Activated B cell treated with CpG ODN at 0.5 μM for 24 hours (primary cell): ENCODE results near the gene RAB9A. TPM values are rescaled to one million over a fixed set of nuclear protein-coding genes. Genes with fewer than 3 reads are reported as not detected.

ENCODE experiments used
- ATAC-seq: fragments of 200-7000 bp; cut with Tn5 transposase; one replicate; pipeline ENCODE4 v1.10.0; 2021; ENCODE audit warnings: low read depth, mild to moderate bottlenecking, moderate library complexity
- CTCF ChIA-PET: fragments of 350-600 bp; sonication (Branson Sonifier 250); formaldehyde crosslinking; loops from one replicate; lab custom pipeline; 2021; ENCODE audit warnings: antibody characterized with exemption; lab: Charles Lee
- POLR2A ChIA-PET: fragments of 350-600 bp; sonication (Branson Sonifier 250); formaldehyde crosslinking; loops from one replicate; lab custom pipeline; 2021; ENCODE audit warnings: antibody characterized with exemption; lab: Charles Lee
- DNase-seq: peaks from one replicate; pipeline ENCODE4 v3.0.0; 2022
- H3K27ac Mint-ChIP-seq: one replicate; pipeline ENCODE4 v1.8.0; 2020; ENCODE audit warnings: mixed read lengths
- H3K27me3 Mint-ChIP-seq: one replicate; pipeline ENCODE4 v1.8.0; 2021; ENCODE audit warnings: mixed read lengths
- H3K36me3 Mint-ChIP-seq: one replicate; pipeline ENCODE4 v1.8.0; 2021; ENCODE audit warnings: low read depth, mixed read lengths
- H3K4me1 Mint-ChIP-seq: one replicate; pipeline ENCODE4 v1.8.0; 2021; ENCODE audit warnings: mixed read lengths
- H3K4me3 Mint-ChIP-seq: one replicate; pipeline ENCODE4 v1.8.0; 2020; ENCODE audit warnings: mild to moderate bottlenecking, mixed read lengths
- H3K9me3 Mint-ChIP-seq: one replicate; pipeline ENCODE4 v1.8.0; 2020; ENCODE audit warnings: mixed read lengths
- CTCF ChIP-seq: fragments of 200-600 bp; IDR thresholded peaks from one replicate; pipeline ENCODE4 v1.8.0; 2022; ENCODE audit warnings: antibody characterized with exemption, mild to moderate bottlenecking
- intact Hi-C: fragments of 100-400 bp; cut with micrococcal nuclease; formaldehyde crosslinking; loops from one replicate; pipeline ENCODE4 v1.15.1; 2024
- total RNA-seq: library from RNA; stranded (reverse); gene quantifications from 2 replicates; pipeline ENCODE4 v1.2.3, GENCODE V29; 2022

The RAB9A gene
- total RNA-seq, 1 donor from 2014 or later = 27.7 TPM

DNA sequence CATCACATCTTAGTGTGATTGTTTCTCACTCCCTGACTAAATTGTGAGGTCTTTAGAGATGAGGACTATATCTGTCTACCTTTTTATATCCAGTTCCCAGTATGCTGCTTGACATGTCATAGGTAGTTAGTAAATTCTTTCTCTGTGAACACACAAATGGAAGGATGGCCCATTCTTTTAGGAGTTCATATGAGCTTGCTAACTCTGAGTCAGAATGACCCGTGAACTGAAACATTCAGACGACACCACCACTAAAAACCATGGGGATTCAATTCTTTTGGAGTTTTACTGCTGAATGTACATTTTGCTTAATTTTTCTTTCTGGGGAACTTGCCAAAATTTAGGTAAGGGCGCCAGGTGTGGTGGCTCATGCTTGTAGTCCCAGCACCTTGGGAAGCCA lies 59.6 kb downstream of the RAB9A start:
- CTCF ChIA-PET = interaction anchor here (0.8 kb wide), 1 partner anchor 89 kb away, joined by 3 read pairs; no protein-coding TSS in a partner anchor
- TF ChIP-seq CTCF = no peak
- Mint-ChIP-seq H3K4me1 (peaks cover 47% of the 10 kb centered on the region), H3K4me3 (no peak overlapping the region), H3K36me3 (peaks cover 61% of the 10 kb centered on the region), H3K27ac (no peak overlapping the region), H3K9me3 (no peaks in the 10 kb centered on the region), H3K27me3 (no peaks in the 10 kb centered on the region)
- DNase-seq = no peak
- POLR2A ChIA-PET = interaction anchor here (3.5 kb wide), 1 partner anchor 13 kb away, joined by 16 read pairs; the partner anchor contains the start of genes OFD1 and TRAPPC2
- no peak for ATAC-seq
- intact Hi-C loops = loop anchor here (1.0 kb wide), 1 partner anchor 90 kb away; no protein-coding TSS in a partner anchor

DNA sequence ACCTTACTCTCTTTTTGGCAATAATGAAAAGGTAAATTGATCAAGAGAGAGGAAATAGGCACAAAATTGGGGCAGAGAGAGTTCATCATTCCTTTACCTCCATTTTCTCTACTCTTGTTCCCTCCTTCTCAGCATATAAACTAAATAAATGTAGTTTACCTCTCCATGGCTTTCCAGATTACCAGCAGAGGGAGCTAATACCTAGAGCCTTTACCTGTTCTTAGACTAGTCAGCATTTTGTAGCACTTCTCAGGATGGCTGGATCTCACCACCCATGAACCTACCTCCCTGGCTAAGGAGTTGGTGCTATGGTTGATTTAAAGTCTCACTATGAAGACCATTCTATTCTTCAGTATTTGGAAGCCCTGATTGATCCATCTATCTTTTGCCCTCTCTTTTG lies 61.3 kb downstream of the RAB9A start:
- H3K9me3 Mint-ChIP-seq = no peaks in the 10 kb centered on the region
- POLR2A ChIA-PET = interaction anchor here (0.6 to 1.0 kb wide), 3 partner anchors 9 to 499 kb away, joined by 3 to 6 read pairs (median 4); partner anchors contain the start of genes OFD1 and TRAPPC2
- DNase-seq (no peak), ATAC-seq (peak; percentile 49)
- H3K4me1 Mint-ChIP-seq = peaks cover 42% of the 10 kb centered on the region
- CTCF ChIA-PET = interaction anchor here (1.3 to 1.4 kb wide), 2 partner anchors 10 to 243 kb away, joined by 3 to 5 read pairs; no protein-coding TSS in a partner anchor
- no peak for TF ChIP-seq CTCF
- intact Hi-C loops = loop anchor here (1.0 to 5.0 kb wide), 6 partner anchors 8 to 282 kb away; partner anchors contain the start of genes OFD1 and TRAPPC2
- H3K27ac Mint-ChIP-seq = peak overlapping the region; percentile 41
- no peak overlapping the region for H3K4me3 Mint-ChIP-seq
- H3K27me3 Mint-ChIP-seq = no peaks in the 10 kb centered on the region
- peaks cover 60% of the 10 kb centered on the region for H3K36me3 Mint-ChIP-seq

DNA sequence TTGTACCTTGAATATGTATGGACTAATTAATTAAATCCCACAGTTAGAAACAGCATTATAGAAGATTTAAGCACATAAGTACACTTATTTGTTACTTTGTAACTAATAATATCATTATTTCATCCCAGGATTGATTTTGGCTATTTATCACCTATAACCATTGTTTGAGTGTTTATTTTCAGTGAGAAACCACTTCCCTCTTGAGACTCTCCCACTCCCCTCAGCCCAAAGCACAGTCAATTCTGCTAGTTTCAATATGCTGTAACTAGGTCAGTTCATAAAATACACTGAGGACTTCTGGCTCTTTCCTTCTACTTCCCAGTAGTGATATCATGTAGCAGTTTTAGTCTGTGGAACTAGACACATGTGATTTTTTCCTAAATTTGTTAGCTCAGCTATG lies 61.9 kb downstream of the RAB9A start:
- Mint-ChIP-seq H3K36me3 (peaks cover 58% of the 10 kb centered on the region), H3K4me1 (peaks cover 47% of the 10 kb centered on the region), H3K27me3 (no peaks in the 10 kb centered on the region), H3K4me3 (no peak overlapping the region), H3K9me3 (no peaks in the 10 kb centered on the region), H3K27ac (peak overlapping the region; percentile 64)
- DNase-seq (no peak), ATAC-seq (no peak)
- TF ChIP-seq CTCF = no peak
- intact Hi-C loops = loop anchor here (1.0 to 5.0 kb wide), 6 partner anchors 8 to 281 kb away; partner anchors contain the start of genes OFD1 and TRAPPC2
- CTCF ChIA-PET = no interaction called here
- POLR2A ChIA-PET = interaction anchor here (0.6 to 1.5 kb wide), 5 partner anchors 9 to 499 kb away, joined by 3 to 6 read pairs (median 4); partner anchors contain the start of genes GEMIN8, OFD1 and TRAPPC2

DNA sequence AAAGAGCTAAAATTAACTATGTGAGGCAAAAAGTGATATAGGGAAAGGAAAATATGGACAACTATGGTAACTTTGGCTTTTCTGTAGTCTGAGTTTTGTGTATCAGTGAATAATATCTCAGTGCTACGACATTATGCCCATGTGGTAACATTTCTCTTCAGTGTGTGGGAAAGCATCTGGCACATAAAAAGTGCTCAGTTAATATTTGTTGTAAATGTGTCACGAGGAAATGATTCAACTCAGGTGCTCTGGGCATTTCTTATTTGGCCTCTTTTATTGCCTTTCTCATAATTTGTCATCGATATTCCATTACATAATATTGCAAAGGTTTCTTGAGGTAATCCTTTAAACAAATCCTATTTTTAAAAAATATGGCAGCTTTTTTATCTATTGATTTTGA lies 63.2 kb downstream of the RAB9A start:
- H3K36me3 Mint-ChIP-seq = peaks cover 55% of the 10 kb centered on the region
- intact Hi-C loops = loop anchor here (5.0 kb wide), 1 partner anchor 245 kb away; no protein-coding TSS in a partner anchor
- peaks cover 49% of the 10 kb centered on the region for H3K4me1 Mint-ChIP-seq
- H3K27me3 Mint-ChIP-seq = no peaks in the 10 kb centered on the region
- no peak for TF ChIP-seq CTCF
- no peak for DNase-seq
- no peaks in the 10 kb centered on the region for H3K9me3 Mint-ChIP-seq
- ChIA-PET CTCF (interaction anchor here (0.9 kb wide), 1 partner anchor 938 kb away, joined by 3 read pairs; no protein-coding TSS in a partner anchor), POLR2A (interaction anchor here (0.6 to 1.5 kb wide), 7 partner anchors 9 to 777 kb away, joined by 3 to 12 read pairs (median 4); partner anchors contain the start of genes GEMIN8, OFD1, TCEANC and TMSB4X)
- peak overlapping the region; percentile 88 for H3K27ac Mint-ChIP-seq
- no peak for ATAC-seq
- H3K4me3 Mint-ChIP-seq = no peak overlapping the region

- ATAC-seq (peak; percentile 66), DNase-seq (no peak)
- ChIA-PET CTCF (interaction anchor here (0.9 kb wide), 1 partner anchor 938 kb away, joined by 3 read pairs; no protein-coding TSS in a partner anchor), POLR2A (interaction anchor here (0.6 to 1.5 kb wide), 8 partner anchors 10 to 778 kb away, joined by 3 to 12 read pairs (median 4); partner anchors contain the start of genes OFD1, TCEANC, TMSB4X and TRAPPC2)
- no peaks in the 10 kb centered on the region for H3K27me3 Mint-ChIP-seq
- H3K4me1 Mint-ChIP-seq = peaks cover 44% of the 10 kb centered on the region
- intact Hi-C loops = loop anchor here (5.0 kb wide), 1 partner anchor 245 kb away; no protein-coding TSS in a partner anchor
- H3K27ac Mint-ChIP-seq = peak overlapping the region; percentile 88
- no peak for TF ChIP-seq CTCF
- peak overlapping the region; percentile 60 for H3K4me3 Mint-ChIP-seq
- H3K36me3 Mint-ChIP-seq = peaks cover 52% of the 10 kb centered on the region
- H3K9me3 Mint-ChIP-seq = no peaks in the 10 kb centered on the region
These were observed 63.7 kb downstream of the RAB9A start for GRCh38 chrX:13752646-13753045.
